Mesothelial cell of epicardium (in vitro differentiated cells): ENCODE measurements around the gene NUP205. TPM values are rescaled to one million over a fixed set of nuclear protein-coding genes. Genes with fewer than 3 reads are reported as not detected.

Experiments used
- DNase-seq, 2 experiments: peaks; one replicate each; pipeline ENCODE4 v3.0.0; 2021; ENCODE audit warnings: low spot score in 2 of 2; ENCODE audit not compliant: unreplicated experiment in 2 of 2
- H3K27ac Mint-ChIP-seq: 2 replicates; pipeline ENCODE4 v1.8.0; 2021; ENCODE audit warnings: mixed read lengths
- H3K27me3 Mint-ChIP-seq: 2 replicates; pipeline ENCODE4 v1.8.0; 2021; ENCODE audit warnings: low read depth, mixed read lengths
- H3K36me3 Mint-ChIP-seq: 2 replicates; pipeline ENCODE4 v1.8.0; 2021; ENCODE audit warnings: mixed read lengths
- H3K4me1 Mint-ChIP-seq: 2 replicates; pipeline ENCODE4 v1.8.0; 2021; ENCODE audit warnings: mixed read lengths
- H3K4me3 Mint-ChIP-seq: 2 replicates; pipeline ENCODE4 v1.8.0; 2021; ENCODE audit warnings: mild to moderate bottlenecking, moderate library complexity, mixed read lengths
- H3K9me3 Mint-ChIP-seq: 2 replicates; pipeline ENCODE4 v1.8.0; 2021; ENCODE audit warnings: mixed read lengths
- total RNA-seq: library from RNA; stranded (reverse); gene quantifications from 3 replicates; pipeline ENCODE4 v1.2.1, GENCODE V29; 2021
- TF ChIP-seq, protein P1 (sequence below): fragments of 200-600 bp; sonication (generic); IDR thresholded peaks from one replicate; pipeline ENCODE4 v1.5.0; 2021; ENCODE audit warnings: antibody characterized with exemption; ENCODE audit not compliant: unreplicated experiment

Gene NUP205
- total RNA-seq, 1 donor from 2014 or later = 82.4 TPM

DNA sequence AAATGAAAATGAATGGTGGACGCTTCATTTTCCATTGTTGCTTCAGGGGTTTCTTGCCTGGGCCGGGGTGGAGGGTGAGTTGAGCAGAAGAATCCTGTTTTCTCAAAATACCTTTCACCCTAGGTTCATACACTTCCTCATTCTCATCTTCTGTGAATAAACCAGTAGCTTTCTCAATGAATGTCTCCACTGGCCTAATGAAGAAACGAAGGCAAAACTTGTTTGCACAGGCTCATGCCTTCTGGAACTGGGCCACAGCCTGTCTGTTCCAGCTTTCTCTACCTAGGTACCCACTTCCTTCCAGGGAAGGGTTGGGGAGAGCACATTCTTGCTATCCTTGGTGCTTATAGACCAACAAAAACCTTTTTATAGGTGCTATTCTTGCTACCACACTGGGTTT lies 125.9 kb downstream of the NUP205 start:
- no peak overlapping the region for H3K4me3 Mint-ChIP-seq
- TF ChIP-seq, protein P1, sequence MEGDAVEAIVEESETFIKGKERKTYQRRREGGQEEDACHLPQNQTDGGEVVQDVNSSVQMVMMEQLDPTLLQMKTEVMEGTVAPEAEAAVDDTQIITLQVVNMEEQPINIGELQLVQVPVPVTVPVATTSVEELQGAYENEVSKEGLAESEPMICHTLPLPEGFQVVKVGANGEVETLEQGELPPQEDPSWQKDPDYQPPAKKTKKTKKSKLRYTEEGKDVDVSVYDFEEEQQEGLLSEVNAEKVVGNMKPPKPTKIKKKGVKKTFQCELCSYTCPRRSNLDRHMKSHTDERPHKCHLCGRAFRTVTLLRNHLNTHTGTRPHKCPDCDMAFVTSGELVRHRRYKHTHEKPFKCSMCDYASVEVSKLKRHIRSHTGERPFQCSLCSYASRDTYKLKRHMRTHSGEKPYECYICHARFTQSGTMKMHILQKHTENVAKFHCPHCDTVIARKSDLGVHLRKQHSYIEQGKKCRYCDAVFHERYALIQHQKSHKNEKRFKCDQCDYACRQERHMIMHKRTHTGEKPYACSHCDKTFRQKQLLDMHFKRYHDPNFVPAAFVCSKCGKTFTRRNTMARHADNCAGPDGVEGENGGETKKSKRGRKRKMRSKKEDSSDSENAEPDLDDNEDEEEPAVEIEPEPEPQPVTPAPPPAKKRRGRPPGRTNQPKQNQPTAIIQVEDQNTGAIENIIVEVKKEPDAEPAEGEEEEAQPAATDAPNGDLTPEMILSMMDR = no peak

DNA sequence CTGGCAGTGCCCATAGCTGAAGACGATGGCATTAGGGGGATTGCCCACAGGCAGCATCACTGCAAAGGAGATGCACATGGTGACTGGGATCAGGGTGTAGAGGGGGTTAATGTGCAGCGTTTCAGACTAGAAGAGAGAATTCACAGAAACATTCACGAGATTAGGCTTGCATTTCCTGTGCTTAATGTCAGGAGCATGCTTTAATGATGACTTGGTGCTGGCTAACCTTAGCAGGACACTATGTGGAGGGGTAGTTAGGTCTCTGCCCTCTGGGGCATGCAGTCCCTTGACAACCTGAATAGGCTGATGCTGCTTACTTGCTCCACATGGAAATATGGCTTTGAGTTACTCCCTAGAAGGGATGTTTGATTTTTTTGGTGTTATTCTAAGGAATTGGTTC lies 126.4 kb downstream of the NUP205 start:
- Mint-ChIP-seq H3K9me3 (no peaks in the 10 kb centered on the region), H3K4me3 (no peak overlapping the region), H3K36me3 (peaks cover 14% of the 10 kb centered on the region), H3K4me1 (peaks cover 12% of the 10 kb centered on the region), H3K27ac (peak overlapping the region; percentile 63), H3K27me3 (no peaks in the 10 kb centered on the region)
- TF ChIP-seq, protein P1 = no peak
- DNase-seq = no peak

More for the DNA sequence above, 125.9 kb downstream of the NUP205 start:
- no peaks in the 10 kb centered on the region for H3K9me3 Mint-ChIP-seq
- peak overlapping the region; percentile 57 for H3K27ac Mint-ChIP-seq
- H3K4me1 Mint-ChIP-seq = peaks cover 16% of the 10 kb centered on the region
- no peak for DNase-seq
- H3K27me3 Mint-ChIP-seq = no peaks in the 10 kb centered on the region
- peaks cover 13% of the 10 kb centered on the region for H3K36me3 Mint-ChIP-seq

- H3K27me3 Mint-ChIP-seq = no peaks in the 10 kb centered on the region
- no peak for DNase-seq
- no peaks in the 10 kb centered on the region for H3K9me3 Mint-ChIP-seq
- H3K4me1 Mint-ChIP-seq = peaks cover 12% of the 10 kb centered on the region
- TF ChIP-seq, protein P1 = no peak
- H3K4me3 Mint-ChIP-seq = no peak overlapping the region
- peaks cover 15% of the 10 kb centered on the region for H3K36me3 Mint-ChIP-seq
- H3K27ac Mint-ChIP-seq = peak overlapping the region; percentile 63
These were observed 127.0 kb downstream of the NUP205 start for GRCh38 chr7:135684699-135685098.

DNA sequence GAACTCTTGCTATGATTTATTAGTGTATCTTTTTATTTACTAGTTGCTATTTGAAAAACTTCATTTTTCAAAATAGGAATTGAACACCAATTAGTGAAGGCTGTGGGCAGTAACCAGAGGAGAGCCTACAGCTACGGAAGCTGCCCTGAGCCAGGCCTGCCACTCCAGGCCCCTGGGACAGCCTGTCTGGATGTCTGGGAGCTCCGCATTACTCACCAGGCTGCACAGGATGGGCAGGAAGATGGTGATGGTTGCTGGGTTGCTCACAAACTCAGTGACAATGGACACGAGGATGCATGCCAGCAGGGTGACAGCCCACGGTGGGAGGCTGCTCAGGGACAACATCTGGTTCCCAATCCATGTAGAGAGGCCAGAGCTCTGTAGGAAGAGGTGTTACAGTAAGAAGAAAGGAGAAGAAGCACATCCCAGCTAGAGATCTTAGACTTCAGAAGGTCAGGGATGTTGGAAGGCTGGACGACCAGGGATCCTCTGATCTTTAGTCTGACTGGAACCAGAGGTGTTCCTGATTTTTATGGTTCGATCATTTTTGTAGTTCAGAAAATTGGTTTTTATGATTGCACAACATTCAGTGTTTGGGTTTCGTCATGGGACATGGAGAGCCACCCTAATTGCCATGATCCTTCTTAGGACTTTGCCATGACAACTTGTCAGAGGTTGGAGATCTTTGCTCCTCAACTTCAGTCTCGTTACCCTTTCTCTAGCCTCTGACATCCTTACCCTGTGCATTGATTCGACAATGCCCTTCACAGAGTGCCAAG lies 127.8 kb downstream of the NUP205 start:
- no peak for DNase-seq
- peaks cover 15% of the 10 kb centered on the region for H3K36me3 Mint-ChIP-seq
- H3K4me1 Mint-ChIP-seq = peaks cover 12% of the 10 kb centered on the region
- no peaks in the 10 kb centered on the region for H3K27me3 Mint-ChIP-seq
- H3K27ac Mint-ChIP-seq = no peak overlapping the region
- TF ChIP-seq, protein P1 = no peak
- no peaks in the 10 kb centered on the region for H3K9me3 Mint-ChIP-seq
- no peak overlapping the region for H3K4me3 Mint-ChIP-seq

DNA sequence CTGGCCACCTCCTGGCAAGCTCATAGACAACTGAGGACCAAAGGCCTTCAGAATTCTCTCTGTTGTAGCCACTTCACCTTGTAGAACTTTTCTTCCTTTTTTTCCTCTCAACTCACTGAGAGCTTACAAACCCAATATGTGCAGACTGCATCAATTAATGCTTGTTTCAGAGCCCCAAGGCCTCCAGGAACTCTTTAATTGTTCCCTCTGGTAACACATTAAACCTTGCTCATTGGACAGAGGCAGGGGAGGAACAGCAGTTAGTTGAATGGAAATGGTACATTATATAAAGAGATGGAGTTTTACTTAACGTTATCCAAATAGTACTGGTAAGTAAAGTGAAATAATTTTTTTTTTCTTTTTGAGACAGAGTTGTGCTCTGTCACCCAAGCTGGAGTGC lies 129.7 kb downstream of the NUP205 start:
- H3K4me1 Mint-ChIP-seq = peaks cover 12% of the 10 kb centered on the region
- no peak overlapping the region for H3K27ac Mint-ChIP-seq
- peaks cover 26% of the 10 kb centered on the region for H3K36me3 Mint-ChIP-seq
- H3K9me3 Mint-ChIP-seq = no peaks in the 10 kb centered on the region
- no peaks in the 10 kb centered on the region for H3K27me3 Mint-ChIP-seq
- no peak overlapping the region for H3K4me3 Mint-ChIP-seq
- TF ChIP-seq, protein P1 = no peak
- DNase-seq = no peak
